IPS-18c (cell line): ENCODE results near the gene VWA5B2.
A peak's percentile ranks its signal among the peaks of the same experiment; 100 is the strongest.
"Not testable (repeated sequence)": the region's sequence is repeated elsewhere in the genome, so short reads cannot be mapped to it uniquely, and the experiment has no call there.

Experiments
- H3K4me3 ChIP-seq: 2 replicates; pipeline ENCODE4 v1.7.0; 2013; ENCODE audit warnings: low read depth, mild to moderate bottlenecking, low read length, moderate library complexity; ENCODE audit not compliant: insufficient read depth
- H3K9me3 ChIP-seq: one replicate; pipeline ENCODE4 v1.6.1; 2013; ENCODE audit warnings: mild to moderate bottlenecking, low read length, moderate library complexity; ENCODE audit not compliant: control insufficient read depth, insufficient read depth

The VWA5B2 gene

GRCh38 chr3:184258926-184259325 is 29.5 kb downstream of the VWA5B2 start:
- peaks cover 2% of the 10 kb centered on the region for H3K9me3 ChIP-seq
- no peak overlapping the region for H3K4me3 ChIP-seq

- H3K4me3 ChIP-seq: no peak overlapping the region
- peaks cover 2% of the 10 kb centered on the region for H3K9me3 ChIP-seq
These were observed 30.1 kb downstream of the VWA5B2 start for GRCh38 chr3:184259396-184259877.

DNA sequence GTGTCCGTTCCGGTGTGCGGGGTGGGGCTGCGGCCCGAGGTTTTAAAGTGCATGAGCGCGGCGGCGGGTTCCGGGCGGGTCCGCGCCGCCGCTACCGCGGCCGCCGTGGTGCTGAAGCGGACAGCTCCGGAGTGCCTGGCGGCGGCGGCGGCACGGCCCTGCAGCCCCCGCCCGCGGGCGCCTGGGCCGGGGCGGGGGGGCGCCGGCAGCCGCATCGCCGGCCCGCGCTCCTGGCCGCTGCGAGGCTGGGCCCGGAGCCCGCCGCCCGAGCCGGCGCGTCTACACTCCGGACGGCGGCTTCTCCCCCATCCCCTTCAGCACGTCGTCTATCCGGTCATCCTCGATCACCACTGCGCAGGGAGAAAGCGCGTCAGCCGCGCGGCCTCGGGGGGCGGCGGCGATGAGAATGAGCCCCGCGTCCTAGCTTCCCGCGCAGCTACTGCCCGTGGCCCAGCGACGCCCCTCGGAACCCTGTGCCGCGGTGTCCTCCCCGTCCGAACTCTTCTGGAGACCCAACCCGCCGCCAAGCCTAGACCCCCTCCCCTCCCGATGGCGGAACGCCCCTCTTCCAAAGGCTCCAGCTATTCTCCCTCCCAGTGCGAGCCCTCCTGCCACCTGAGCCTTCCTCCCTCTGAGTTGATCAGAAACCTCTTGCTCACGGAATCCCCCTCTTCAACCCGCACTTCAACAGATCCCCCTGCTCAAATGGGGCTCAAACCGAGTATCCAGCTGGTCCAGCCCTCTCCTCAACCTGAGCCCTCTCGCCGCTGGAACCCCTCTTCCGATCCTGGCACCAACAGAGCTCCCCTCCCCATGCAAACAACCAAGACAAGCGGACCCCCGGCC is 30.7 kb downstream of the VWA5B2 start:
- Histone ChIP-seq H3K4me3 (peak overlapping the region; percentile 63), H3K9me3 (peaks cover 2% of the 10 kb centered on the region)

DNA sequence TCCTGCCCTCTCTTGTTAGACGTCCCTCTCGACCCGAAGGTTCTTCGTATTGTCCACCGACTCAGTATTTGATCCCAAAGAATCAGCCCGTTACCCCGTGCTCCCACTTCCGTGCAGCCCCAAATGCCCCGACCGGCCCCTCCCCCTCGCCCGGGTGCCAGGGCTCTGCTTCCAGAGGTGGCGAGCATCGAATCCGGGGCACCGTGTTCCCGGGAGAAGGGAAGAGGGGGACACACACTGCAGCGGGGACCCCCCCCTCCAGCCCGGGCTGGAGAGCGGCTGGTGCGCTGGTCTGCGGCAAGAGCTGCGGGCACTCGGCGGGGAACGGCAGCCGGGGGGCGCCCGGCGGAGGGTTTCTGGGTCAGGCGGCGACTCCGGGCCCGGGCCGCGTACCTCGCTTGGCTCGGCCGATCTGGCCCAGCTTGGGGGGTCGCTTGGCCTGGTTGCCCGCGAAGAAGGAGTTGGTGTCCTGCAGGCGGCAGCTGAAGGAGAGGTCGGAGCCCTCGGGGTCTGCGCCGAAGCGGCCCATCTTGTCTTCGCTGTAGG is 31.4 kb downstream of the VWA5B2 start:
- Histone ChIP-seq H3K4me3 (peak overlapping the region; percentile 63), H3K9me3 (peaks cover 2% of the 10 kb centered on the region)

GRCh38 chr3:184261270-184261853 is 32.0 kb downstream of the VWA5B2 start, which contains the start of gene CAMK2N2:
CAMK2N2 (minus strand) TSS chr3:184261553; CDS start chr3:184261285, 268 bp downstream.
- peaks cover 2% of the 10 kb centered on the region for H3K9me3 ChIP-seq
- peak within 1 kb of the TSS; percentile 71 for H3K4me3 ChIP-seq

- H3K9me3 ChIP-seq: peaks cover 2% of the 10 kb centered on the region
- H3K4me3 ChIP-seq: peak overlapping the region; percentile 71
These were observed 32.7 kb downstream of the VWA5B2 start for GRCh38 chr3:184261854-184262763.

DNA sequence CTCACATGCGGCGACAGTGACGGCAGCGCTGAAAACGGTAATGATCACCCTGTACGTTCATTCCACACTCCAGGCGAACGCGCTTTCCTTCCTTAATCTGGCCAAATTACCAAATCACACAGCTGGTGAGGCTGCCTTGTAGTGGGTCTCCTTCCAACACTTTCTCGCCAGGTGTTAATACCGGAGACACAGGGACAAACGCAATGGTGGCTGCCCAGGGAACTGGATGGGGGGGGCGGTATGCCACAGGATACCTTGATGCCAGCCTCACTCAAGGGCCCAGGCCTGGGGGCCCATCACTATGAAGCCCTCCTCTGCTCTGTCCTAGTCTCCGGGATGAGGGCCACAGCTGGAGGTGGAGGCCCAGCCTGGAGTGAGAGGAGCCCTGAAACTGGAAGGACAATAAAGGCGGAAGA is 33.4 kb downstream of the VWA5B2 start:
- Histone ChIP-seq H3K9me3 (peaks cover 4% of the 10 kb centered on the region), H3K4me3 (peak overlapping the region; percentile 71; the same call in 1 of the 2 replicates)

DNA sequence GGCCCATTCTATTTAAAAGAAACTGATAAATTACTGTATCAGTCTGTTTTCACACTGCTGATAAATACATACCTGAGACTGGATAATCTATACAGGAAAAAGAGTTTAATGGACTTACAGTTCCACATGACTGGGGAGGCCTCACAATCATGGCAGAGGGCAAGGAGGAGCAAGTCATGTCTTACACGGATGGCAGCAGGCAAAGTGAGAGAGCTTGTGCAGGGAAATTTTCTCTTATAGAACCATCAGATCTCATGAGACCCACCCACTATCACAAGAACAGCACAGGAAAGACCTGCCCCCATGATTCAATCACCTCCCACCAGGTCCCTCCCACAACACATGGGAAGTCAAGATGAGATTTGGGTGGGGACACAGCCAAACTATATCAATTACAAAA is 37.9 kb downstream of the VWA5B2 start:
- H3K4me3 ChIP-seq, H3K9me3 ChIP-seq: not testable (repeated sequence)

DNA sequence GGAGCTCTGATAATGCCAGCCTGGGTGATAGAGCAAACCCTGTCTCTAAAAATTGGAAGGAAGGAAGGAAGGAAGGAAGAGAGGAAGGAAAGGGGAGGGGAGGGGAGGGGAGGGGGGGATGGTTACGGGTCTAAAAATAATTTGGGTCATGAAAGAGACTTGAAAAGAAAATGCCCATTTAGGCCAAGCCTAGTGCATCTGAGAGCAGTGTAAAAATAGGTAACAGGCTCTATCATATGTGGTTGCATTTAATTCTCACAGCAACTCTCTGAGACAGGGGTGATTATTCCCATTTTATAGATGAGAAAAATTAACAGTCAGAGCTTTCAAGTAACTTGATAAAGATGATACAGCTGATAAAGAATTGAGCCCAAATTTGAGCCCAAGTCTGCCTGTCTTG is 42.9 kb downstream of the VWA5B2 start:
- H3K4me3 ChIP-seq: no peak overlapping the region
- peaks cover under 1% of the 10 kb centered on the region for H3K9me3 ChIP-seq

- Histone ChIP-seq H3K4me3 (0 out of 2 replicates have a peak overlapping the region, but pooled peaks have one; percentile 21), H3K9me3 (no peaks in the 10 kb centered on the region)
These were observed 46.0 kb downstream of the VWA5B2 start for GRCh38 chr3:184275381-184275701.

GRCh38 chr3:184275961-184276910 is 46.9 kb downstream of the VWA5B2 start, which contains the start of gene ECE2:
ECE2 (plus strand) TSS chr3:184276022; CDS start chr3:184276154, 132 bp downstream.
- Histone ChIP-seq H3K4me3 (peak within 1 kb of the TSS; percentile 36; the same call in 1 of the 2 replicates), H3K9me3 (no peaks in the 10 kb centered on the region)

- Histone ChIP-seq H3K9me3 (no peaks in the 10 kb centered on the region), H3K4me3 (no peak overlapping the region)
These were observed 48.0 kb downstream of the VWA5B2 start for GRCh38 chr3:184277366-184277765.

DNA sequence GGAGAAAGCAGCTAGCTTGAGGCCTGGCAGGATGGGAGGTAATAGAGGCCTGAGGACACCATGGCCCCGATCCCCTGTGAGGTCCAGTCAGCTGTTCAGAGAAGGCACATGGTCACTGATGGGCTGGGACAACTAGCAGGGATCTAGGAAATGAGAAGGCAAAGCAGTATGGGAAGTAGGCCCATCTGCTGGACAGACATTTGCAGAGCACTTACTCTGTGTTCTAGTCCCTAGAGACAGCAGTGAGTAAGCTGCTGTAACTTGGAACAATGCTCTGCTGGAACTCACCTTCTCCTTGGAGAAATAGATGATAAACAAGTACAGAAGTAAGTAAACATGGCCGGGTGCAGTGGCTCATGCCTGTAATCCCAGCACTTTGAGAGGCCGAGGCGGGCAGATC is 53.6 kb downstream of the VWA5B2 start:
- Histone ChIP-seq H3K4me3 (no peak overlapping the region), H3K9me3 (no peaks in the 10 kb centered on the region)

DNA sequence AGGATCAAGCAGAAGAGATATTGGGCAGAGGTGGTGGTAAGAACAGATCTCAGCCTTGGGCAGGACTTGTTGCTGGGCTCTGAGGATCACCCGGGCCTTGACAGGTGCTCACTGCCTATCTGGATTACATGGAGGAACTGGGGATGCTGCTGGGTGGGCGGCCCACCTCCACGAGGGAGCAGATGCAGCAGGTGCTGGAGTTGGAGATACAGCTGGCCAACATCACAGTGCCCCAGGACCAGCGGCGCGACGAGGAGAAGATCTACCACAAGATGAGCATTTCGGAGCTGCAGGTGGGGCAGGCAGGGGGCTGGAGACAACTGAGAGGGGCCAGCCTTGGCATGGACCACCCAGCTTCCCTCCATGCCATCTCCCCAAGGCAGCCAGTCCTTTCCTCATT is 54.3 kb downstream of the VWA5B2 start:
- H3K9me3 ChIP-seq: no peaks in the 10 kb centered on the region
- no peak overlapping the region for H3K4me3 ChIP-seq

- Histone ChIP-seq H3K4me3 (no peak overlapping the region), H3K9me3 (no peaks in the 10 kb centered on the region)
These were observed 55.3 kb downstream of the VWA5B2 start for GRCh38 chr3:184284696-184285095.

DNA sequence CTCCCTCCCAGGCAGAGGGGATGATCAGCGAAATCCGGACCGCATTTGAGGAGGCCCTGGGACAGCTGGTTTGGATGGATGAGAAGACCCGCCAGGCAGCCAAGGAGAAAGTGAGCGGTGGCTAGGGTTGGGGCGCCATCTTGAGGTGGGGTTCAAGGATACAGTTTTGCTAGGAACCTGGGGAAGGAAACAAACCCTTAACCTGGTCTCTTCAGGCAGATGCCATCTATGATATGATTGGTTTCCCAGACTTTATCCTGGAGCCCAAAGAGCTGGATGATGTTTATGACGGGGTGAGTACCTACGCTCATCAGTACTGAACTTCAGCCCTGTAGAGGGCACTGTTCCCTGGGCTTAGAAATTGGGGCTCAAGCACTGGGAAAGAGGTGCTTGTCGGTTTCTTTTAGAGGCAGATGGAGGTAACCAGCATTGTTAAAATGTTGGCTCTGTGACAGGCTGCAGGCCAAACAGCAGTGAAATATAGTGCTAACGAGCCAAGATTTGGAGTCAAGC is 60.1 kb downstream of the VWA5B2 start:
- Histone ChIP-seq H3K9me3 (no peaks in the 10 kb centered on the region), H3K4me3 (no peak overlapping the region)
